Dermis blood vessel endothelial cell (primary cell): ENCODE measurements around the gene MLLT3. TPM values are rescaled to one million over a fixed set of nuclear protein-coding genes. Genes with fewer than 3 reads are reported as not detected.
"Not testable (repeated sequence)": the region's sequence is repeated elsewhere in the genome, so short reads cannot be mapped to it uniquely, and the experiment has no call there.

ENCODE experiments used
- DNase-seq: peaks from one replicate; pipeline ENCODE4 v3.0.0; 2010
- total RNA-seq: library from RNA; depleted of rRNA; stranded (reverse); fragments of >200 nt; gene quantifications from 2 replicates; pipeline ENCODE4 v1.2.3, GENCODE V29; 2014

Gene MLLT3
- total RNA-seq, 1 donor from 2014 or later: 7.3 TPM

- peak; percentile 3 for DNase-seq
These were observed 28.8 kb downstream of the MLLT3 start for GRCh38 chr9:20593537-20593936.

- no peak for DNase-seq
These were observed 29.2 kb downstream of the MLLT3 start for GRCh38 chr9:20593105-20593504.

- DNase-seq: no peak
These were observed 29.6 kb downstream of the MLLT3 start for GRCh38 chr9:20592673-20593072.

- DNase-seq: no peak
These were observed 31.1 kb downstream of the MLLT3 start for GRCh38 chr9:20591223-20591622.

GRCh38 chr9:20584968-20585643 is 37.2 kb downstream of the MLLT3 start:
- DNase-seq: no peak

- not testable (repeated sequence) for DNase-seq
These were observed 39.2 kb downstream of the MLLT3 start for GRCh38 chr9:20583088-20583487.

GRCh38 chr9:20582150-20582549 is 40.1 kb downstream of the MLLT3 start:
- no peak for DNase-seq

GRCh38 chr9:20580673-20581072 is 41.6 kb downstream of the MLLT3 start:
- DNase-seq: no peak

GRCh38 chr9:20579524-20580314 is 42.6 kb downstream of the MLLT3 start:
- no peak for DNase-seq

GRCh38 chr9:20573023-20573422 is 49.3 kb downstream of the MLLT3 start:
- no peak for DNase-seq

- DNase-seq: no peak
These were observed 51.5 kb downstream of the MLLT3 start for GRCh38 chr9:20570756-20571155.

- DNase-seq: no peak
These were observed 52.2 kb downstream of the MLLT3 start for GRCh38 chr9:20570087-20570486.

- DNase-seq: no peak
These were observed 52.8 kb downstream of the MLLT3 start for GRCh38 chr9:20569525-20569924.

- DNase-seq: no peak
These were observed 53.9 kb downstream of the MLLT3 start for GRCh38 chr9:20568400-20568799.

GRCh38 chr9:20566401-20566800 is 55.9 kb downstream of the MLLT3 start:
- no peak for DNase-seq

GRCh38 chr9:20564650-20565049 is 57.6 kb downstream of the MLLT3 start:
- no peak for DNase-seq

- DNase-seq: no peak
These were observed 58.4 kb downstream of the MLLT3 start for GRCh38 chr9:20563917-20564316.

- no peak for DNase-seq
These were observed 60.2 kb downstream of the MLLT3 start for GRCh38 chr9:20562051-20562450.

- no peak for DNase-seq
These were observed 60.8 kb downstream of the MLLT3 start for GRCh38 chr9:20561531-20561930.

- DNase-seq: no peak
These were observed 62.9 kb downstream of the MLLT3 start for GRCh38 chr9:20559231-20559890.

GRCh38 chr9:20558566-20559016 is 63.7 kb downstream of the MLLT3 start:
- peak; percentile 7 for DNase-seq

- DNase-seq: no peak
These were observed 64.3 kb downstream of the MLLT3 start for GRCh38 chr9:20557890-20558565.

- no peak for DNase-seq
These were observed 65.0 kb downstream of the MLLT3 start for GRCh38 chr9:20557285-20557684.
